GM18907 (cell line): Measurements from ENCODE around the gene PCF11.
A peak's percentile ranks its signal among the peaks of the same experiment; 100 is the strongest.
"Not testable (repeated sequence)": the region's sequence is repeated elsewhere in the genome, so short reads cannot be mapped to it uniquely, and the experiment has no call there.

Experiments
- ATAC-seq: cut with Tn5 transposase; IDR thresholded peaks from one replicate; pipeline ENCODE4 v1.9.1; 2021; ENCODE audit warnings: mild to moderate bottlenecking, moderate library complexity; ENCODE audit not compliant: unreplicated experiment

PCF11 gene

GRCh38 chr11:83156996-83157593 is at the start of gene PCF11:
Gene PCF11, plus strand, starts transcription at chr11:83157131. Its CDS starts 309 bp downstream, at chr11:83157440.
- ATAC-seq = peak; percentile 20

- no peak for ATAC-seq
Measured at GRCh38 chr11:83112886-83113285, 44.0 kb upstream of the PCF11 start.

GRCh38 chr11:83115026-83115425 is 41.9 kb upstream of the PCF11 start:
- no peak for ATAC-seq

GRCh38 chr11:83115551-83115950 is 41.4 kb upstream of the PCF11 start:
- ATAC-seq = no peak

- ATAC-seq = no peak
Measured at GRCh38 chr11:83116015-83116641, 40.8 kb upstream of the PCF11 start.

GRCh38 chr11:83118814-83119213 is 38.1 kb upstream of the PCF11 start:
- ATAC-seq = no peak

GRCh38 chr11:83119216-83119615 is 37.7 kb upstream of the PCF11 start:
- no peak for ATAC-seq

- ATAC-seq = no peak
Measured at GRCh38 chr11:83120327-83120726, 36.6 kb upstream of the PCF11 start.

- no peak for ATAC-seq
Measured at GRCh38 chr11:83122050-83122449, 34.9 kb upstream of the PCF11 start.

- no peak for ATAC-seq
Measured at GRCh38 chr11:83122766-83123165, 34.2 kb upstream of the PCF11 start.

GRCh38 chr11:83124636-83125424 is 32.1 kb upstream of the PCF11 start:
- no peak for ATAC-seq

GRCh38 chr11:83125577-83125976 is 31.4 kb upstream of the PCF11 start:
- no peak for ATAC-seq

- ATAC-seq = no peak
Measured at GRCh38 chr11:83127310-83127637, 29.7 kb upstream of the PCF11 start.

GRCh38 chr11:83132191-83132590 is 24.7 kb upstream of the PCF11 start:
- ATAC-seq = no peak

GRCh38 chr11:83133266-83133665 is 23.7 kb upstream of the PCF11 start:
- ATAC-seq = not testable (repeated sequence)

- ATAC-seq = no peak
Measured at GRCh38 chr11:83139310-83139709, 17.6 kb upstream of the PCF11 start.

- ATAC-seq = peak; percentile 95
Measured at GRCh38 chr11:83140691-83141455, 16.1 kb upstream of the PCF11 start.

GRCh38 chr11:83147895-83148294 is 9.0 kb upstream of the PCF11 start:
- ATAC-seq = no peak

- no peak for ATAC-seq
Measured at GRCh38 chr11:83150450-83150849, 6.5 kb upstream of the PCF11 start.

- no peak for ATAC-seq
Measured at GRCh38 chr11:83151274-83151977, 5.5 kb upstream of the PCF11 start.

GRCh38 chr11:83152264-83152663 is 4.7 kb upstream of the PCF11 start:
- ATAC-seq = no peak
